Osteocyte (in vitro differentiated cells): ENCODE results near the gene EPN2. TPM values are rescaled to one million over a fixed set of nuclear protein-coding genes. Genes with fewer than 3 reads are reported as not detected.
A peak's percentile ranks its signal among the peaks of the same experiment; 100 is the strongest.

Source experiments
- DNase-seq: peaks from one replicate; pipeline ENCODE4 v3.0.0; 2021; ENCODE audit warnings: mixed read lengths; ENCODE audit not compliant: unreplicated experiment; ENCODE audit errors: extremely low spot score
- H3K27ac Mint-ChIP-seq: one replicate; pipeline ENCODE4 v1.8.0; 2021; ENCODE audit warnings: mild to moderate bottlenecking, mixed read lengths; ENCODE audit not compliant: unreplicated experiment
- H3K27me3 Mint-ChIP-seq: one replicate; pipeline ENCODE4 v1.8.0; 2021; ENCODE audit warnings: mixed read lengths; ENCODE audit not compliant: unreplicated experiment
- H3K36me3 Mint-ChIP-seq: one replicate; pipeline ENCODE4 v1.8.0; 2021; ENCODE audit warnings: mixed read lengths; ENCODE audit not compliant: unreplicated experiment
- H3K4me1 Mint-ChIP-seq: one replicate; pipeline ENCODE4 v1.8.0; 2021; ENCODE audit warnings: mixed read lengths; ENCODE audit not compliant: unreplicated experiment
- H3K4me3 Mint-ChIP-seq: one replicate; pipeline ENCODE4 v1.8.0; 2021; ENCODE audit warnings: mild to moderate bottlenecking, moderate library complexity, mixed read lengths; ENCODE audit not compliant: unreplicated experiment
- H3K9me3 Mint-ChIP-seq: one replicate; pipeline ENCODE4 v1.8.0; 2021; ENCODE audit warnings: mixed read lengths; ENCODE audit not compliant: unreplicated experiment
- total RNA-seq: library from RNA; stranded (reverse); gene quantifications from 2 replicates; pipeline ENCODE4 v1.2.1, GENCODE V29; 2021
- TF ChIP-seq, protein P1 (sequence below): fragments of 200-600 bp; sonication (generic); IDR thresholded peaks from 2 replicates; pipeline ENCODE4 v1.5.0; 2021; ENCODE audit warnings: antibody characterized with exemption, mild to moderate bottlenecking, moderate library complexity

Gene EPN2
- total RNA-seq, 1 donor from 2014 or later, result 54.7 TPM

- Mint-ChIP-seq H3K36me3 (peaks cover 5% of the 10 kb centered on the region), H3K4me3 (no peak overlapping the region), H3K27me3 (no peaks in the 10 kb centered on the region), H3K27ac (no peak overlapping the region), H3K4me1 (peaks cover 32% of the 10 kb centered on the region), H3K9me3 (no peaks in the 10 kb centered on the region)
- TF ChIP-seq, protein P1, sequence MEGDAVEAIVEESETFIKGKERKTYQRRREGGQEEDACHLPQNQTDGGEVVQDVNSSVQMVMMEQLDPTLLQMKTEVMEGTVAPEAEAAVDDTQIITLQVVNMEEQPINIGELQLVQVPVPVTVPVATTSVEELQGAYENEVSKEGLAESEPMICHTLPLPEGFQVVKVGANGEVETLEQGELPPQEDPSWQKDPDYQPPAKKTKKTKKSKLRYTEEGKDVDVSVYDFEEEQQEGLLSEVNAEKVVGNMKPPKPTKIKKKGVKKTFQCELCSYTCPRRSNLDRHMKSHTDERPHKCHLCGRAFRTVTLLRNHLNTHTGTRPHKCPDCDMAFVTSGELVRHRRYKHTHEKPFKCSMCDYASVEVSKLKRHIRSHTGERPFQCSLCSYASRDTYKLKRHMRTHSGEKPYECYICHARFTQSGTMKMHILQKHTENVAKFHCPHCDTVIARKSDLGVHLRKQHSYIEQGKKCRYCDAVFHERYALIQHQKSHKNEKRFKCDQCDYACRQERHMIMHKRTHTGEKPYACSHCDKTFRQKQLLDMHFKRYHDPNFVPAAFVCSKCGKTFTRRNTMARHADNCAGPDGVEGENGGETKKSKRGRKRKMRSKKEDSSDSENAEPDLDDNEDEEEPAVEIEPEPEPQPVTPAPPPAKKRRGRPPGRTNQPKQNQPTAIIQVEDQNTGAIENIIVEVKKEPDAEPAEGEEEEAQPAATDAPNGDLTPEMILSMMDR, result no peak
- no peak for DNase-seq
Measured at GRCh38 chr17:19244357-19244756, 7.2 kb downstream of the EPN2 start.

- Mint-ChIP-seq H3K36me3 (peaks cover 5% of the 10 kb centered on the region), H3K27me3 (no peaks in the 10 kb centered on the region), H3K27ac (no peak overlapping the region), H3K4me3 (no peak overlapping the region), H3K9me3 (no peaks in the 10 kb centered on the region), H3K4me1 (peaks cover 32% of the 10 kb centered on the region)
- DNase-seq, result no peak
- TF ChIP-seq, protein P1, result no peak
Measured at GRCh38 chr17:19244781-19245180, 7.6 kb downstream of the EPN2 start.

DNA sequence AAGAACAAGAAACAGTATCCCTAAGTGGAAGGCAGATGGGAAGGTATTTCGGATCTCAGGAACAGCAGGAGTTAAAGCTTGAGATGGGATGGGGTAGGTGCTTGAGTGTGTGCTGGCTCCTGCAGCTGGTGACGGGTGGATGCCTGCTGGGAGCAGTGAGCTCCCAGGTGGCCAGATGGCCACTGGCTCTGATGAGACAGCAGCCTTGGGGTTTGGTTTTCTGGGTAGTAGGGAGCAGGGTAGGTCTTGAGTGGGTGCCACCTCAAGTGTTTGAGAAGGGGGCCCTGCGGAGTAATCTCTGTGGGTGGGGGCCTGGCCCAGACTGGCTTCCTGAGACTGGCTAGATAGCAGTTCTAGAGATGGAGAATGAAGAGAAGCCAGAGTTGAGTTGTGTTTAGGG is 10.3 kb downstream of the EPN2 start:
- Mint-ChIP-seq H3K27ac (no peak overlapping the region), H3K4me3 (no peak overlapping the region), H3K9me3 (no peaks in the 10 kb centered on the region), H3K27me3 (no peaks in the 10 kb centered on the region), H3K4me1 (peaks cover 31% of the 10 kb centered on the region), H3K36me3 (peaks cover 3% of the 10 kb centered on the region)
- no peak for DNase-seq
- TF ChIP-seq, protein P1, result no peak

GRCh38 chr17:19248151-19248927 is 11.2 kb downstream of the EPN2 start:
- Mint-ChIP-seq H3K27me3 (no peaks in the 10 kb centered on the region), H3K27ac (peak overlapping the region; percentile 39), H3K4me1 (peaks cover 28% of the 10 kb centered on the region), H3K36me3 (peaks cover 6% of the 10 kb centered on the region), H3K4me3 (no peak overlapping the region), H3K9me3 (peaks cover 3% of the 10 kb centered on the region)
- no peak for DNase-seq
- TF ChIP-seq, protein P1, result no peak

DNA sequence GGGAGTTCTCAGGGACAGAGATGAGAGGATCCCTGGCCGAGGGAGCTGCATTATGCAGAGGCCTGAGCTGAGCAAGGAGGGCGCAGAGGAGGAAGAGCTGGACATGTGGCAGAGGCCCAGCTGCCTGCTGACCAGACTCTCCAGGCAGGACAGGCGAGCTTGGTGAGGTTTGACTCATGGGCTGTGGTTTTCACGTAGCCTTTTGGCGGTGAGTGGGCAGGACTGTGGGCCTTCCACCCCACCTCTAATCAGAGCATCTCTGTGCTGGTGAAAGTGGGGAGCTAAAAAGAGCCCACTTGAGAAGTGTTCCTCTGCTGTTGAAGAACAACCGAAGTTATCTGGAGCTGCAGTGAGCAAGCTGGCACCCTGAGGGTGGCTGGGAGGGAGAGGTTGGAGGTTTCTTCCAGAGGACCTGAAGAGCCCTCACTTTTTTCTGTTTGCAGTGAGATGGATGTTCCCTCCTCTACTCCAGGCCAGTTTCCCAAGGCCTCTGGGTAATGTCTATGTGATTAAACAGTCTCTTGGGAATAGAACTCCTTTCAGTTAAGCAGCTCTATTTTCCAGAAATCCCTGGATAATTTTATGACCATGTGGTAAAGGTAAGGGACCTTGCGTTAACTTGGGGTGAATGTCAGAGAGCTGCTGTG is 11.9 kb downstream of the EPN2 start:
- peaks cover 28% of the 10 kb centered on the region for H3K4me1 Mint-ChIP-seq
- no peaks in the 10 kb centered on the region for H3K27me3 Mint-ChIP-seq
- DNase-seq, result no peak
- peaks cover 3% of the 10 kb centered on the region for H3K36me3 Mint-ChIP-seq
- TF ChIP-seq, protein P1, result no peak
- H3K4me3 Mint-ChIP-seq, result no peak overlapping the region
- peaks cover 3% of the 10 kb centered on the region for H3K9me3 Mint-ChIP-seq
- H3K27ac Mint-ChIP-seq, result peak overlapping the region; percentile 50
